ENCODE results near the gene GTF2H2.
"Not testable (repeated sequence)": the region's sequence is repeated elsewhere in the genome, so short reads cannot be mapped to it uniquely, and the experiment has no call there.

DNA sequence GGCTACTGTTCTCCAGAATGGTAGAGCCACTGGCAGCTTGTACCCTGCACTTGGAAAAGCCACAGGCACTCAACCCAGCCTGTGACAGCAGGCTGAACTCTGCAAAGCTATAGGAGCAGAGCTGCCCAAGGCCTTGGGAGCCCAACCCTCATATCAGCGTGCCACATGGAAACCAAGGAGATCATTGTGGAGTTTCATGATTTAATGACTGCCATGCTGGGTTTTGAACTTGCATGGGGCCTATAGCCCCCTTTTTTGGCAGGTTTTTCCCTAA lies 30.4 kb upstream of the GTF2H2 start:
- not testable (repeated sequence) for TF ChIP-seq CTCF, POLR2A (IDR thresholded peaks at IDR 0.05)

All from adrenal gland (tissue), 5 donors.